K562 (cell line): Measurements from ENCODE around the gene APC. TPM values are rescaled to one million over a fixed set of nuclear protein-coding genes. Genes with fewer than 3 reads are reported as not detected.

Experiments used
- CBX3 ChIP-seq, 2 experiments: IDR thresholded peaks; 1 replicate in 1 of 2; 2 replicates in 1 of 2; pipeline ENCODE4 v1.6.1; 2012; ENCODE audit warnings: inconsistent platforms in 2 of 2, low read length in 2 of 2, borderline replicate concordance in 1 of 2, control low read depth in 1 of 2
- CLOCK ChIP-seq: fragments of 250-450 bp; sonication (Bioruptor Pico); IDR thresholded peaks from 2 replicates; pipeline ENCODE4 v1.4.0; 2020; ENCODE audit warnings: mild to moderate bottlenecking, moderate library complexity, borderline replicate concordance
- CREM ChIP-seq: IDR thresholded peaks from 2 replicates; pipeline ENCODE4 v1.6.1; 2014; ENCODE audit warnings: antibody characterized with exemption, low read depth
- DACH1 ChIP-seq: fragments of 450-650 bp; IDR thresholded peaks from 2 replicates; pipeline ENCODE4 v1.6.1; 2018; ENCODE audit not compliant: partially characterized antibody
- FOSL1 ChIP-seq: fragments of 200-800 bp; sonication (Bioruptor generic); conservative IDR thresholded peaks from 2 replicates; pipeline ENCODE4 v1.6.1; 2016; ENCODE audit warnings: missing genetic modification characterization, missing compliant biosample characterization
- MAX ChIP-seq: sonication (generic); formaldehyde crosslinking; IDR thresholded peaks from 2 replicates; pipeline ENCODE4 v1.9.0; 2022; ENCODE audit warnings: mild to moderate bottlenecking, missing genetic modification reagents
- MEF2A ChIP-seq: IDR thresholded peaks from 2 replicates; pipeline ENCODE4 v1.6.1; 2011; ENCODE audit warnings: low read depth, mild to moderate bottlenecking, low read length, moderate library complexity; ENCODE audit not compliant: control insufficient read depth
- NELFE ChIP-seq: IDR thresholded peaks from 2 replicates; pipeline ENCODE4 v1.6.1; 2011; ENCODE audit warnings: mild to moderate bottlenecking; ENCODE audit not compliant: insufficient read depth, insufficient read length
- NFIC ChIP-seq: fragments of 450-650 bp; IDR thresholded peaks from 2 replicates; pipeline ENCODE4 v1.6.1; 2017; ENCODE audit warnings: mild to moderate bottlenecking, inconsistent platforms
- NFRKB ChIP-seq: fragments of 450-650 bp; IDR thresholded peaks from 2 replicates; pipeline ENCODE4 v1.6.1; 2016; ENCODE audit warnings: low read depth
- PML ChIP-seq: IDR thresholded peaks from 2 replicates; pipeline ENCODE4 v1.6.1; 2012; ENCODE audit warnings: low read length, inconsistent platforms
- RAD21 ChIP-seq, 2 experiments: fragments of 250-450 bp in 1 of 2; fragments of 450-650 bp in 1 of 2; sonication (Bioruptor Pico) in 1 of 2; formaldehyde crosslinking in 1 of 2; IDR thresholded peaks in 1 of 2; conservative IDR thresholded peaks in 1 of 2; 2 replicates each; pipeline versions ENCODE4 v1.4.0 to v1.8.0; 2020 to 2022; ENCODE audit warnings: mild to moderate bottlenecking in 2 of 2, moderate library complexity in 1 of 2
- RBM22 ChIP-seq: fragments of 200-400 bp; formaldehyde crosslinking; IDR thresholded peaks from 2 replicates; pipeline ENCODE4 v1.6.1; 2018; ENCODE audit warnings: low read length, low read depth; ENCODE audit not compliant: poor library complexity, severe bottlenecking
- RCOR1 ChIP-seq, 2 experiments: IDR thresholded peaks; 2 replicates each; pipeline ENCODE4 v1.6.1; 2012; ENCODE audit warnings: low read depth in 2 of 2, low read length in 2 of 2, borderline replicate concordance in 1 of 2, improper control_type of control experiment in 1 of 2
- RNF2 ChIP-seq: sonication (generic); IDR thresholded peaks from 2 replicates; pipeline ENCODE4 v1.6.1; 2016
- SMAD4 ChIP-seq: fragments of 250-450 bp; sonication (Bioruptor Pico); conservative IDR thresholded peaks from 2 replicates; pipeline ENCODE4 v1.8.0; 2021; ENCODE audit warnings: inconsistent platforms, mild to moderate bottlenecking, moderate library complexity
- THRA ChIP-seq: fragments of 450-650 bp; IDR thresholded peaks from 2 replicates; pipeline ENCODE4 v1.6.1; 2017; ENCODE audit warnings: mild to moderate bottlenecking, moderate library complexity
- TOE1 ChIP-seq, 2 experiments: fragments of 450-650 bp in 1 of 2; sonication (generic) in 1 of 2; formaldehyde crosslinking in 1 of 2; IDR thresholded peaks; 2 replicates each; pipeline versions ENCODE4 v1.7.1 to v1.8.0; 2016 to 2022; ENCODE audit warnings: borderline replicate concordance in 2 of 2, mild to moderate bottlenecking in 2 of 2, antibody characterized with exemption in 1 of 2, inconsistent platforms in 1 of 2, low read depth in 1 of 2, missing genetic modification reagents in 1 of 2, moderate library complexity in 1 of 2
- ZEB2 ChIP-seq: fragments of 450-650 bp; IDR thresholded peaks from 2 replicates; pipeline ENCODE4 v1.6.1; 2016
- ZFP1 ChIP-seq: fragments of 450-650 bp; formaldehyde crosslinking; IDR thresholded peaks from 2 replicates; pipeline ENCODE4 v1.4.0; 2020; ENCODE audit warnings: mild to moderate bottlenecking, mixed read lengths
- ZNF41 ChIP-seq: fragments of 250-450 bp; sonication (Bioruptor Pico); conservative IDR thresholded peaks from 2 replicates; pipeline ENCODE4 v1.4.0; 2020; ENCODE audit warnings: mild to moderate bottlenecking
- polyA plus RNA-seq, 8 experiments: library from polyadenylated mRNA; depleted of rRNA in 4 of 8; stranded (reverse) in 5 of 8; unstranded in 3 of 8; fragments of >200 nt; fragmentation: Nextera tagmentation in 2 of 8; fragmentation: Illumina TruSeq in 1 of 8; extraction: Ambion mirVana in 2 of 8; extraction: Trizol in 1 of 8; gene quantifications; 2 replicates each; pipeline versions ENCODE4 v1.2.1 to v1.2.3, GENCODE V29; 2011 to 2014; ENCODE audit warnings: inconsistent platforms in 1 of 8, missing spikeins in 1 of 8
- total RNA-seq, 7 experiments: library from RNA; depleted of rRNA in 6 of 7; stranded (reverse); fragments of >200 nt in 6 of 7; fragmentation: Illumina TruSeq in 2 of 7; extraction: Trizol in 2 of 7; gene quantifications; 2 replicates each; pipeline versions ENCODE4 v1.2.1 to v1.2.3, GENCODE V29; 2011 to 2021; ENCODE audit warnings: low replicate concordance in 1 of 7
- TF ChIP-seq, protein P1 (sequence below): fragments of 450-650 bp; IDR thresholded peaks from 2 replicates; pipeline ENCODE4 v1.6.1; 2016

Gene APC
- total and polyA plus RNA-seq, 9 of the 15 experiments (the other 6 are each of a cell fraction or from before 2014, with no cell fraction given), result 5.7 to 29.5 (median 15.4) TPM

- TF ChIP-seq ZNF41 (CRISPR knock-in tag) (no peak), NELFE (no peak), CREM (peak; percentile 44; the same call in 1 of the 2 replicates), CBX3 (IDR thresholded peaks at IDR 0.05; ENCODE audit: borderline replicate concordance in 1 of 2, low read length in 2 of 2) (0 out of 3 replicates have a peak, but pooled peaks of 1 of the 2 experiments have one; percentile 38), MAX (CRISPR knock-in tag) (no peak), SMAD4 (CRISPR knock-in tag) (peak; percentile 83), RCOR1 (IDR thresholded peaks at IDR 0.05; ENCODE audit: borderline replicate concordance in 1 of 2, low read depth in 2 of 2, low read length in 2 of 2) (peak in 1 of 2 experiments; percentile 72; a peak in 2 of 4 replicates), FOSL1 (tag) (peak; percentile 79), ZFP1 (CRISPR knock-in tag) (no peak), PML (peak; percentile 53; the same call in 1 of the 2 replicates), DACH1 (peak; percentile 55), TOE1 (IDR thresholded peaks at IDR 0.05; ENCODE audit: borderline replicate concordance) (no peak), TOE1 (CRISPR knock-in tag; IDR thresholded peaks at IDR 0.05; ENCODE audit: borderline replicate concordance, low read depth) (no peak), NFIC (peak; percentile 97), ZEB2 (0 out of 2 replicates have a peak, but pooled peaks have one; percentile 9), CLOCK (no peak), RAD21 (CRISPR knock-in tag; conservative IDR thresholded peaks at IDR 0.05 in 1 of 2, IDR thresholded peaks at IDR 0.05 in 1 of 2) (peak in 1 of 2 experiments; percentile 21; a peak in 1 of 4 replicates), NFRKB (no peak), MEF2A (0 out of 2 replicates have a peak, but pooled peaks have one; percentile 12), RBM22 (no peak), RNF2 (no peak), THRA (no peak)
- TF ChIP-seq, protein P1, sequence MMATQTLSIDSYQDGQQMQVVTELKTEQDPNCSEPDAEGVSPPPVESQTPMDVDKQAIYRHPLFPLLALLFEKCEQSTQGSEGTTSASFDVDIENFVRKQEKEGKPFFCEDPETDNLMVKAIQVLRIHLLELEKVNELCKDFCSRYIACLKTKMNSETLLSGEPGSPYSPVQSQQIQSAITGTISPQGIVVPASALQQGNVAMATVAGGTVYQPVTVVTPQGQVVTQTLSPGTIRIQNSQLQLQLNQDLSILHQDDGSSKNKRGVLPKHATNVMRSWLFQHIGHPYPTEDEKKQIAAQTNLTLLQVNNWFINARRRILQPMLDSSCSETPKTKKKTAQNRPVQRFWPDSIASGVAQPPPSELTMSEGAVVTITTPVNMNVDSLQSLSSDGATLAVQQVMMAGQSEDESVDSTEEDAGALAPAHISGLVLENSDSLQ, result peak; percentile 72
Observed at GRCh38 chr5:112703866-112704820, 33.5 kb upstream of the APC start (continued).
